Ishikawa (cell line): ENCODE results near the gene KCNA5.

Experiments used
- CEBPB ChIP-seq: IDR thresholded peaks from 2 replicates; pipeline ENCODE4 v1.6.1; 2012
- CREB1 ChIP-seq: IDR thresholded peaks from 2 replicates; pipeline ENCODE4 v1.6.1; 2012; ENCODE audit warnings: low read depth
- EGR1 ChIP-seq: IDR thresholded peaks from 2 replicates; pipeline ENCODE4 v1.6.1; 2012
- EP300 ChIP-seq: IDR thresholded peaks from 2 replicates; pipeline ENCODE4 v1.6.1; 2012; ENCODE audit warnings: borderline replicate concordance
- FOXM1 ChIP-seq: IDR thresholded peaks from 2 replicates; pipeline ENCODE4 v1.6.1; 2012; ENCODE audit warnings: low read depth, borderline replicate concordance
- NFIC ChIP-seq: IDR thresholded peaks from 2 replicates; pipeline ENCODE4 v1.6.1; 2012
- RAD21 ChIP-seq: IDR thresholded peaks from 2 replicates; pipeline ENCODE4 v1.6.1; 2012; ENCODE audit warnings: low read depth
- TAF1 ChIP-seq: IDR thresholded peaks from 2 replicates; pipeline ENCODE4 v1.6.1; 2012; ENCODE audit warnings: low read depth, mild to moderate bottlenecking
- TCF12 ChIP-seq: IDR thresholded peaks from 2 replicates; pipeline ENCODE4 v1.6.1; 2012; ENCODE audit warnings: low read depth
- TEAD4 ChIP-seq: IDR thresholded peaks from 2 replicates; pipeline ENCODE4 v1.6.1; 2012
- YY1 ChIP-seq: IDR thresholded peaks from 2 replicates; pipeline ENCODE4 v1.6.1; 2012; ENCODE audit warnings: low read depth
- ZBTB7A ChIP-seq: IDR thresholded peaks from 2 replicates; pipeline ENCODE4 v1.6.1; 2012; ENCODE audit warnings: low read depth
- TF ChIP-seq, protein P1 (sequence below): IDR thresholded peaks from 2 replicates; pipeline ENCODE4 v1.6.1; 2012
- TF ChIP-seq, protein P2 (sequence below): IDR thresholded peaks from 2 replicates; pipeline ENCODE4 v1.6.1; 2012; ENCODE audit warnings: low read depth, mild to moderate bottlenecking
- TF ChIP-seq, protein P3 (sequence below): IDR thresholded peaks from 2 replicates; pipeline ENCODE4 v1.6.1; 2012

Gene KCNA5

DNA sequence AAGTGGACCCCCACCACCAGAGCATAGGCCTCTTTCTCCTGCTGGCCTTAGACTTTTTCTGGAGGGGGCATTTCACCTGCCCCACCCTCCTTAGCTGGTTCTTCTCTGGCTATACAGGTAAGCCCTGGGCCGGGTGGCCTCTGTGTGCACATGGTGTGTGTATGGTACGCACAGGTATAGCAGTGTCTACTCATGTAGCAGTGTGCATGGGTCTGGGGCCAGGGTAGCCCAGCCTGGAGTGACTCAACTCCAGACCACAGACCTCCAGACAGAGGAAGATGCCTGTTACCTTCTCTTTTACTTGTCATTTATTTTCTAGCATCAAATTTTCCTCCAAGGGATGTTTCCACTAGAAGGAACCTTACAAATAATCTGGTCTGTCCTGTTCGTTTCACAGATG, 6.9 kb downstream of the KCNA5 start:
- TF ChIP-seq ZBTB7A (no peak), CEBPB (no peak), YY1 (no peak), TEAD4 (no peak), EP300 (no peak), TAF1 (no peak), RAD21 (no peak), TCF12 (no peak), EGR1 (no peak), FOXM1 (no peak), NFIC (no peak), CREB1 (no peak)
- TF ChIP-seq, protein P1, sequence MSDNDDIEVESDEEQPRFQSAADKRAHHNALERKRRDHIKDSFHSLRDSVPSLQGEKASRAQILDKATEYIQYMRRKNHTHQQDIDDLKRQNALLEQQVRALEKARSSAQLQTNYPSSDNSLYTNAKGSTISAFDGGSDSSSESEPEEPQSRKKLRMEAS: no peak
- TF ChIP-seq, protein P2, sequence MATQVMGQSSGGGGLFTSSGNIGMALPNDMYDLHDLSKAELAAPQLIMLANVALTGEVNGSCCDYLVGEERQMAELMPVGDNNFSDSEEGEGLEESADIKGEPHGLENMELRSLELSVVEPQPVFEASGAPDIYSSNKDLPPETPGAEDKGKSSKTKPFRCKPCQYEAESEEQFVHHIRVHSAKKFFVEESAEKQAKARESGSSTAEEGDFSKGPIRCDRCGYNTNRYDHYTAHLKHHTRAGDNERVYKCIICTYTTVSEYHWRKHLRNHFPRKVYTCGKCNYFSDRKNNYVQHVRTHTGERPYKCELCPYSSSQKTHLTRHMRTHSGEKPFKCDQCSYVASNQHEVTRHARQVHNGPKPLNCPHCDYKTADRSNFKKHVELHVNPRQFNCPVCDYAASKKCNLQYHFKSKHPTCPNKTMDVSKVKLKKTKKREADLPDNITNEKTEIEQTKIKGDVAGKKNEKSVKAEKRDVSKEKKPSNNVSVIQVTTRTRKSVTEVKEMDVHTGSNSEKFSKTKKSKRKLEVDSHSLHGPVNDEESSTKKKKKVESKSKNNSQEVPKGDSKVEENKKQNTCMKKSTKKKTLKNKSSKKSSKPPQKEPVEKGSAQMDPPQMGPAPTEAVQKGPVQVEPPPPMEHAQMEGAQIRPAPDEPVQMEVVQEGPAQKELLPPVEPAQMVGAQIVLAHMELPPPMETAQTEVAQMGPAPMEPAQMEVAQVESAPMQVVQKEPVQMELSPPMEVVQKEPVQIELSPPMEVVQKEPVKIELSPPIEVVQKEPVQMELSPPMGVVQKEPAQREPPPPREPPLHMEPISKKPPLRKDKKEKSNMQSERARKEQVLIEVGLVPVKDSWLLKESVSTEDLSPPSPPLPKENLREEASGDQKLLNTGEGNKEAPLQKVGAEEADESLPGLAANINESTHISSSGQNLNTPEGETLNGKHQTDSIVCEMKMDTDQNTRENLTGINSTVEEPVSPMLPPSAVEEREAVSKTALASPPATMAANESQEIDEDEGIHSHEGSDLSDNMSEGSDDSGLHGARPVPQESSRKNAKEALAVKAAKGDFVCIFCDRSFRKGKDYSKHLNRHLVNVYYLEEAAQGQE: no peak
- TF ChIP-seq, protein P3, sequence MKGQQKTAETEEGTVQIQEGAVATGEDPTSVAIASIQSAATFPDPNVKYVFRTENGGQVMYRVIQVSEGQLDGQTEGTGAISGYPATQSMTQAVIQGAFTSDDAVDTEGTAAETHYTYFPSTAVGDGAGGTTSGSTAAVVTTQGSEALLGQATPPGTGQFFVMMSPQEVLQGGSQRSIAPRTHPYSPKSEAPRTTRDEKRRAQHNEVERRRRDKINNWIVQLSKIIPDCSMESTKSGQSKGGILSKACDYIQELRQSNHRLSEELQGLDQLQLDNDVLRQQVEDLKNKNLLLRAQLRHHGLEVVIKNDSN: no peak

DNA sequence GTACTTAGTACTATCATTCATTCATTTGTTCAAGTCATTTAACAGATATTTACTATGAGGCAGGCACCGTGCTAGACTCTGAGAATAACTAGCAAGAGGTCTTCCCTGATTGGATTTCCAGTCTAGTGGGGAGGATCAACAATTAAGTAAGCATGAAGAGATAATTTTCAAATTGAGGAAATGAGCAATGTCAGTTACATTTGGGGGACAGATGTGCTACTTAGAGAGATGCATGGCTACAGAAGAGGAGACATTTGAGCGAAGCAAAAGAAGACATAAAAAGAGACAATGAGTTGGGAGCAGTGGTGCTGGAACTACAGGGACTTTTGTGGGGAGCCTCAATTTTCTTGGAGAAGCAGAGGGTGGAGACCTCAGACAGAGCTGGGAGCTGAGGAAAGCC, 7.7 kb downstream of the KCNA5 start:
- no peak for TF ChIP-seq ZBTB7A
- no peak for TF ChIP-seq TAF1
- TF ChIP-seq, protein P1: no peak
- no peak for TF ChIP-seq EGR1
- TF ChIP-seq RAD21: no peak
- TF ChIP-seq CREB1: no peak
- TF ChIP-seq, protein P3: no peak
- TF ChIP-seq, protein P2: no peak
- TF ChIP-seq TCF12: no peak
- no peak for TF ChIP-seq TEAD4
- TF ChIP-seq NFIC: no peak
- TF ChIP-seq FOXM1: no peak
- no peak for TF ChIP-seq YY1
- TF ChIP-seq EP300: no peak
- no peak for TF ChIP-seq CEBPB

DNA sequence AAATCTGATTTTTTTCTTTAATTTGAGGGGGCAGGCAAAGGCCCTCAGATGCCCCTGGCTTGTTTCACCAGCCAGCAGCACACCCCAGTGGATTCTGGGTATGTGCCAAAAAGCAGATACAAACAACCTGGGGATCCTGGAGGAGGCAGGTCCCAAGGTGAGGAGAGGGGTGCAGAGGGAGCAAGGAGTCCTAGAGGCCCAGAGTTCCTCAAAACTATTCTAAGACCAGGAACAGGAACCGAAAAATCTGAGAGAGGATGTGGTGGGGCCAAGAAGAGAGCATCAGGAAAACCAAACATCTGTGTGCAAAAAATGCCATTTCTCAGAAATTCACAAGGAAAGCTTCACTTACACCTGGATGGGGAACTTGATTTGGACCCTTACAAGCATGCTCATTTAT, 8.2 kb downstream of the KCNA5 start:
- TF ChIP-seq, protein P2: no peak
- TF ChIP-seq, protein P3: no peak
- TF ChIP-seq RAD21 (no peak), TEAD4 (no peak), EGR1 (no peak), FOXM1 (no peak), ZBTB7A (no peak), CREB1 (no peak), EP300 (no peak), TCF12 (no peak), TAF1 (no peak), YY1 (no peak), NFIC (no peak), CEBPB (no peak)
- TF ChIP-seq, protein P1: no peak

DNA sequence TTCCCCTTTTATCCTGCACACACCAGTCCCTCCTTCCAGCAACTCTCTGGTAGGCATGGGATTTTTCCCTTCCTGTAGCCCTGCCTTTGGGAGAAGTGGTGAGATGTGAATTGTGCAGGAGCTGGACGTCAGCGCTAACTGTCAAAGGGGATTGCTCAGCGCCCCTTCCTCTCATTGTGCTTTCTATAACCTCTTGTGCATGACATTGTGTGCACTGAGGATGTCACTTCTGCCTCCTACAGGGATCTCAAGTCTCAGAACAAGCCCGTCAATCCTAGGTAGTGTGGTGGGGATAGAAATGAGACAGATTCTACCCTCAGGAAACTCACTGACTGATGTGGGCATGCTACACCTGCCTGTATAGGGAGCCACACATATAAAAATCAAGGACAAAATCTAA, 8.7 kb downstream of the KCNA5 start:
- no peak for TF ChIP-seq CEBPB
